Stomach (tissue), 4 donors: Measurements from ENCODE around the gene TFIP11.

Experiments used
- POLR2A ChIP-seq, 4 donors: fragments of 450-650 bp; IDR thresholded peaks; one replicate each; pipeline ENCODE4 v1.6.1; 2016; ENCODE audit warnings: antibody characterized with exemption in 4 of 4, control low read depth in 2 of 4, mild to moderate bottlenecking in 1 of 4, moderate library complexity in 1 of 4
- TF ChIP-seq, protein P1 (sequence below), 7 experiments: fragments of 450-650 bp in 4 of 7; fragments of 200-600 bp in 3 of 7; sonication (generic) in 3 of 7; IDR thresholded peaks; one replicate each; pipeline ENCODE4 v1.5.1; 2016 to 2019; ENCODE audit warnings: antibody characterized with exemption in 7 of 7, control low read depth in 2 of 7, mild to moderate bottlenecking in 1 of 7

DNA sequence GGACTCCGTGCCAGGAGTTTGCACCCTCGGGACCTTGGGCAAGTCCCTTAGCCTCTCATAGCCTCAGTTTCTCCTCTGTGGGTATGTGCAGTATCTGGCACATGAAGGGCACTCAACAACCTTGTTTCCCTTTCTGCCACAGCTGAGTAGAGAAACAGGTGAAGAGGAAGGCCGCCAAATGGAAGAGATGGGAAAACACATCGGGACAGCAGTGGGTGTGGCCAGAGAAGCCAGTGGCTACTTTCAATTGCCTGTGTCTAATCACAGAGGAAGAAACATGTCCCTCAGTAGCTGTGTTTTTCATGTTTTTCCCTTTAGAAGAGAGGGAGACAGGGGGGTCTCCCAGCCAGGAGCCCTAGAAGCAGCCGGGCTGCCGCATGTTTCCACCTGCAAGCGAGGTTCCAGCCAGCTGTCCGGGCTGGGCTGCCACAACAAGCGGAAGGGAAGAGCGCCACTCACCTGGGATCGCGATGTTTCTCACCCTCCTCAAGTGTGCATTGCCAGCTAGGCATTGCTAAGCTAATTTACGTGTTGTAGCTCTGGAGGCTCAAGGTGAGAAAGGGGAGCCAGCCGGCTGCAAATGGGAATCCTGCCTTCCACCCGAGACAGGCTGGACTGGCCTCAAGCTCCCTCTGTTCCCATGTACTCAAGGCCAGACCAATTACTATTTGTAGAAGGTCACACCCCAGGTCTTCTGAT, 66.5 kb downstream of the TFIP11 start:
- TF ChIP-seq, protein P1, sequence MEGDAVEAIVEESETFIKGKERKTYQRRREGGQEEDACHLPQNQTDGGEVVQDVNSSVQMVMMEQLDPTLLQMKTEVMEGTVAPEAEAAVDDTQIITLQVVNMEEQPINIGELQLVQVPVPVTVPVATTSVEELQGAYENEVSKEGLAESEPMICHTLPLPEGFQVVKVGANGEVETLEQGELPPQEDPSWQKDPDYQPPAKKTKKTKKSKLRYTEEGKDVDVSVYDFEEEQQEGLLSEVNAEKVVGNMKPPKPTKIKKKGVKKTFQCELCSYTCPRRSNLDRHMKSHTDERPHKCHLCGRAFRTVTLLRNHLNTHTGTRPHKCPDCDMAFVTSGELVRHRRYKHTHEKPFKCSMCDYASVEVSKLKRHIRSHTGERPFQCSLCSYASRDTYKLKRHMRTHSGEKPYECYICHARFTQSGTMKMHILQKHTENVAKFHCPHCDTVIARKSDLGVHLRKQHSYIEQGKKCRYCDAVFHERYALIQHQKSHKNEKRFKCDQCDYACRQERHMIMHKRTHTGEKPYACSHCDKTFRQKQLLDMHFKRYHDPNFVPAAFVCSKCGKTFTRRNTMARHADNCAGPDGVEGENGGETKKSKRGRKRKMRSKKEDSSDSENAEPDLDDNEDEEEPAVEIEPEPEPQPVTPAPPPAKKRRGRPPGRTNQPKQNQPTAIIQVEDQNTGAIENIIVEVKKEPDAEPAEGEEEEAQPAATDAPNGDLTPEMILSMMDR (IDR thresholded peaks at IDR 0.05), result no peak
- TF ChIP-seq POLR2A (IDR thresholded peaks at IDR 0.05), result no peak
